ENCODE data around the gene FRMPD4. TPM values are rescaled to one million over a fixed set of nuclear protein-coding genes. Genes with fewer than 3 reads are reported as not detected.

The FRMPD4 gene
- total RNA-seq, 1 donor from 2014 or later, result 0.83 TPM

GRCh38 chrX:12367254-12367653 lies 229.0 kb downstream of the FRMPD4 start:
- DNase-seq (ENCODE audit: low spot score), result no peak

DNA sequence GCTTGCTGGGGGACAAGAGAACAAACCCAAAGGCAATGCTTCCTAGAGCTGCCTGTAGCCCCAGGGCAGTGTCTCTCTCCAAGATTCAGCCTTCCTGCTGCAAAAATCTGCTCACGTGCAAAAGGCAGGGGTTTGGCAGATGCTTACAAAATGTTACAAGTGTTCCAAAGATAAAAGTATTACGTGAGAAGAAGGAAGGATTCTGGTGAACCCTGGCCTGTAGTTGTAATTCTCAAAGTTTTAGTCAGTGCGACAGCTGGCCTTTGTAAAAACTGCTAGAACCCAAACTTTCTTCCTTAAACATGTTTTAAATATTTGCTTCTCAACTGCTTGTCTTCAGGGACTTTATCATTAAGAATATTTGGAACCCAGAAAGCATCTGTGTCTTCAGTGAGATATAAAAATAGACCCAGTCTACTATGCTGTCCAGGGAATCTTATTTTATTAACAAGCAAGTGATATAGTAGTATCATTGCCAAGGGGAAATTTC lies 232.3 kb downstream of the FRMPD4 start:
- no peak for DNase-seq (ENCODE audit: low spot score)

GRCh38 chrX:12372111-12372510 lies 233.8 kb downstream of the FRMPD4 start:
- no peak for DNase-seq (ENCODE audit: low spot score)

- DNase-seq (ENCODE audit: low spot score), result no peak
Observed at GRCh38 chrX:12374286-12374685, 236.0 kb downstream of the FRMPD4 start.

DNA sequence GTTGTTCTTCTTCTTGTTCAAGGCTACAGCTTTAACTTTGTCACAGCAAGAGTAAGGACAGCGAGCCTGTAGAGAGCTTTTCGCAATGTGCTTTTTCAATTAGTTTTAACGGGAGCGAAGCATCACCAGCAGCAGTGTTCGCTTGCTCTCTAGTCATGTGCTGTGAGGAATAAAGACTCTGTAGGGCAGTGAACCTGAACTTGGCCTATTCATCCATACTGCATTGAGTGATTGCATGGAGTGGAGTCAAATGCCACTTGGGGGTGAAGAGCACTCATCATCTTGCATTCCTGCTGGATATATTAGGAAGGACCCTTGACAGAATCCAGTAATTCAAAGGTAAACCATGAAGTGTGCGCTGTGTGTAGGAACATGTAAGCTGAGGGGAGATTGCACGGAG lies 240.0 kb downstream of the FRMPD4 start:
- no peak for DNase-seq (ENCODE audit: low spot score)

DNA sequence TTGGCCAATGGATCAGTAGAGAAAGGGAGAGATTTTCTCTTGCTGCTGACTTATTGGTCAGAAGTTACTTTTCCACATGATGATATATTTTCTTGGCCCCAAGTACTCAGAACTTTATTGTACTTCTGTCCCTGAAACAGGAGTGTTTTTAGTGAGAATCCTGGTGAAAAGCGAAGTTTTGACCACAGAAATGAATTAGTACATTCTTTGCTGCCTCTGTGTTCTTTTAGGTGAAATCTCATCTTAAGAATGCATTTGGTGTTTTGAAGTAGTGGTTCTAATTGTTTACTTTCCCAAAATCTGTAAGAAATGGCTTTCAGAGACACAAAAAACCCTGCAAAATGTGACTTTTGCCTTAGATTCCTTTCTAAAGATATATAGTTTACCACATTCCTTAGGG lies 240.4 kb downstream of the FRMPD4 start:
- DNase-seq (ENCODE audit: low spot score), result no peak

- DNase-seq (ENCODE audit: low spot score), result no peak
Observed at GRCh38 chrX:12379671-12380070, 241.4 kb downstream of the FRMPD4 start.

- DNase-seq (ENCODE audit: low spot score), result no peak
Observed at GRCh38 chrX:12383196-12383595, 244.9 kb downstream of the FRMPD4 start.

- no peak for DNase-seq (ENCODE audit: low spot score)
Observed at GRCh38 chrX:12390301-12390700, 252.0 kb downstream of the FRMPD4 start.

GRCh38 chrX:12396584-12396983 lies 258.3 kb downstream of the FRMPD4 start:
- no peak for DNase-seq (ENCODE audit: low spot score)

GRCh38 chrX:12400218-12400617 lies 261.9 kb downstream of the FRMPD4 start:
- DNase-seq (ENCODE audit: low spot score), result no peak

DNA sequence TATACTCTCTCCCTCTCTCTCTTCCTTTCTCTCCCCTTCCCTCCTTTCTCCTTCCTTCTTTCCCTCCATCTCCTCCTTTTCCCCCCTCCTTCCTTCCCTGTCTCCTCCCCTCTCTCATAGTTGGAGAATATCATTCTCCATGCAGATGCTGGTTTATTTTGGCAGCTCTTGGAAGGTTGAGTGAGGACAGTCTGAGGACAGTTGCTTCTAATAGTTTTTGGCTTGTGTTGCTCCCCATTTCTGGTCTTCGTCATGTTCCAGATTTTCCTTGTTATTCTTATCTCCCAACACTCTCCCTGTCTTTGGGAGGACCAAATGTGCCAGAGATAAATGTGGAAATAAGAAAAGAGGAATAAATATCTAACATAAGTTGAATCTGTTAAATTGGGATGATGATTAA lies 263.0 kb downstream of the FRMPD4 start:
- DNase-seq (ENCODE audit: low spot score), result no peak

DNA sequence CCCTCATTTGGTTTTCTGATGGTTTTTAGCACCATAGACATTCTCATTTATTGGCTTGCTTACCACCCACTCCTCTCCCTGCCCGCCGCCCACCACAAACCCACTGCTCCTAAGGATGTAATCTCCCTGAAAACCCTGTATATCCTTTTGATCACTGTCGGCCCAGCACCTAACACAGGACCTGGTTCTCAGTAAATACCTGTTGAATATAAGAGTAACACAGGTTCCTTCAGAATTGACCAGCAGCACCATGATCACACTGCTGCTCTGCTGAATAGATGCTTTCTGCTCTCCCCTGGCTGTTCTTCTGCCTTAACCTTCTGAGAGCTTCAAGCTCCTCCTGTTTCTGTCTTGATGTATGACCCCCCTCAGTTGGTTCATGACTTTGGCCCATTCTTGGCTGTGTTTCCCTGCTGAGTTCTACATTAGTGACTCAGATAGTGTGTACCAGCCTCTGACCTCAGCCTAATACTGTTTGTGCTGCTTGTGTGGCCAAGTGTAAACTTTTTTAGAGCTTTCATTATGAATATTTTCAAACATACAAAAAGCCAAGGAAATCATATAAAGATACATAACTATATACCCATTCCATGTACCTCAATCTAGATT lies 265.3 kb downstream of the FRMPD4 start:
- no peak for DNase-seq (ENCODE audit: low spot score)

DNA sequence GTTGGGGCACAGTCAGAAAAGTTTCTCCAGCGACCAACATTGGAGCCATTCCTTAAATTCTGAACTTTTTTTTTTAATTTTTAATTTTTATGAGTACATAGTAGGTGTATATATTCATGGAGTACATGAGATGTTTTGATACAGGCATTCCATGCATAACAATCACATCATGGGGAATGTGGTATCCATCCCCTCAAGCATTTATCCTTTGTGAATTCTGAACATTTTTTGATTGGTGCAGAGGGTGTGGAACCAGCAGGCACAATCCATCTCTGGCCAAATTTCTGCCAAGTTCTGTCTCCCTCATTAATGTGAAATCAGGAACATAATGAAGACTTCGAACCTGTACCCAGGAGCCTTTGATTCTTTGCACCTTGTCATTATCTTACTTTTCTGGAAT lies 267.0 kb downstream of the FRMPD4 start:
- no peak for DNase-seq (ENCODE audit: low spot score)

- DNase-seq (ENCODE audit: low spot score), result no peak
Observed at GRCh38 chrX:12410523-12410922, 272.2 kb downstream of the FRMPD4 start.

DNA sequence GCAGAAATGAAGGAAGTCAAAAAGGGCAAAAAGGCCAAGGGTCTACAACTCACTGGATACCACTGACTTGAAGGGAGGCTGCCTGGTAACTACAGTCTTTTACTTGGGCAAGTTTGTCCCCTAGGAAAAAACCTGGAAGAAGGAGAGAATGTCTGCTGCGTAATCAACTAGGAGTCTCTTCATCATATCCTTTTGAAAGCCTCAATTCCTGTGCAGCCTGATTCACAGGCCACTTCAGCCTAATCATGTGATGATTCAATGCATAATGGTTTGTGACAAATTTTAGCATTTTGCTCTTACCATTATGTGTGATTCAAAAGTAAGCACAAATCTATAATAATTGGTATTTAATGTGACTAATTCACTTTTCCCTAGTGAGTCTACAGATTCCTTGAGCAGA lies 273.6 kb downstream of the FRMPD4 start:
- no peak for DNase-seq (ENCODE audit: low spot score)

DNA sequence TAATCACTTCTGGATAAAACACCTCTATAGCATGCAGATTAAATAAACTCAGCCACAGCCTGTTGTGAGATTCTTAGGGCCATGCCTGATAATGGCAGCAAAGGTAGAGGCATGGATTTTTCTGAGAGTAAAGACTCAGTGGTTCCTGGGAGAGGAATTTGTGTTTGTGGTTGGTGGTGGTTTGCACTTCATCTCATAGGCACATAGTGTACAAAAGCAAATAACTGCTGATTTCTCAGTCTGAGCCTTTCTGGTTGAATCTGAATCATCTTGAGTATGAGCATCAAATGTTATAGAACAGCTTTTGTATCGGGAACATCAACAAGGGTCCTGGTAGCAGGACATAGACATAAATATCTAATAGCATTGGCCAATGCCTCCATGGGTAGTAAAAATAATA lies 274.3 kb downstream of the FRMPD4 start:
- DNase-seq (ENCODE audit: low spot score), result no peak

GRCh38 chrX:12419591-12419990 lies 281.3 kb downstream of the FRMPD4 start:
- DNase-seq (ENCODE audit: low spot score), result no peak

DNA sequence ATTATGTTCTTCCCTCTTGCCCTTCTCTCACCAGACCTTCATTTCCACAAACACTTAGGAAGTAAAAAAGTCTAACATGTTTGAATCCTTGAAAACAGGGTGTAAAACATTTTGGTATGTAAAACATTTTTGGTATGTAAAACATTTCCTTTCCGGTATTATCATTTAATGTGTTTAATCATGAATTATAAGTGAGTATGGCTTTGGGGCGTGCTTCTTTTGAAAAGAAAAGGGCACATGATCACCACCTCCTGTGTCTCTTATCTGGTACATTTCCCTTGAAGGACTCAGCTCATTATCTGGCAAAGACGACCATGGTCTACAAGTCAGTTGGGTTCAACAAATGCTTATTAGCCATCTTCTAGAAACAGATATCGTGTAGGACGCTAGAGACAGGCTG lies 283.6 kb downstream of the FRMPD4 start:
- DNase-seq (ENCODE audit: low spot score), result no peak

GRCh38 chrX:12423346-12423745 lies 285.1 kb downstream of the FRMPD4 start:
- no peak for DNase-seq (ENCODE audit: low spot score)

DNA sequence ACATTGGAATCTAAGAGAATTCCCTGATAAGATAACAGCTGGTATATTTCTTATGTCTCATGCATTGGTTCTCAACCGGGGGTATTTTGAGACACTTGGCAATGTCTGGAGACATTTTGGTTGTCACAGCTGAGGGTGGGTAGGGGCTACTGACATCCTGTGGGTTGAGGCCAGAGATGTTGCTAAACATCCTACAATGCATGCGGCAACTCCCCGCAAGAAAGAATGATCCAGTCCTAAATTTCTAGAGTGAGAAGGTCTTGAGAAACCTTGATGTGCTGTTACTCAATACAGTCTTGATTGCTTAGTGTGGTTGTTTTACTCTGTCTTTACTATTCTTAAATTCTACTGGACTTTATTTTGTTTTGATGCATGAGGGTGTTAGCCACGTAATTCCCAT lies 287.2 kb downstream of the FRMPD4 start:
- DNase-seq (ENCODE audit: low spot score), result no peak

- DNase-seq (ENCODE audit: low spot score), result no peak
Observed at GRCh38 chrX:12426420-12426819, 288.1 kb downstream of the FRMPD4 start.

DNA sequence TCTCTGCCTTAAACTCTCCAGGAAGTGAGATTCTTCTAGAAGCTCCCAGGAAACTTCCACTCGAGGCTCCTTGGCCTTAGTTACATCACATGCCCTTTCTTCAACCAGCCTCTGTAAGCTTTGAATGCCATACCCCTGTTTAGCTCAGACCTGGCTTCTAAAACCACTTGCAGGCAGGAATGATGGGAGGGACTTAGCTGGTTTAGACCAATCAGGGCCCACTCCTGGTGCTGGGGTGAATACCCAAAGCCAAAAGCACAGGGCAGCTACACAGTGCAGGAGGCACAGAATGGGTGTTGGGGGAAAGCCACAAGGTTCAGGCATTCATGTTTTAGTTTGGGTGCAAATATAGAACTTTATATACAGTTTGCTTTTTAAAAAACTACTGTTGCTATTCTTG lies 296.2 kb downstream of the FRMPD4 start:
- DNase-seq (ENCODE audit: low spot score), result no peak

- DNase-seq (ENCODE audit: low spot score), result no peak
Observed at GRCh38 chrX:12439416-12439815, 301.1 kb downstream of the FRMPD4 start.
